OCI-LY7 (cell line): ENCODE results near the gene IL21R.

Experiments used
- EZH2phosphoT487 ChIP-seq: fragments of 200-600 bp; sonication (generic); IDR thresholded peaks from 2 replicates; pipeline ENCODE4 v1.6.1; 2018; ENCODE audit warnings: low read depth, borderline replicate concordance, mild to moderate bottlenecking, mixed run types, antibody characterized with exemption, low read length, moderate library complexity, mixed read lengths
- TF ChIP-seq, protein P1 (sequence below): fragments of 200-600 bp; sonication (generic); conservative IDR thresholded peaks from 2 replicates; pipeline ENCODE4 v1.5.1; 2014; ENCODE audit warnings: mild to moderate bottlenecking, antibody characterized with exemption, low read length, moderate library complexity, mixed read lengths

DNA sequence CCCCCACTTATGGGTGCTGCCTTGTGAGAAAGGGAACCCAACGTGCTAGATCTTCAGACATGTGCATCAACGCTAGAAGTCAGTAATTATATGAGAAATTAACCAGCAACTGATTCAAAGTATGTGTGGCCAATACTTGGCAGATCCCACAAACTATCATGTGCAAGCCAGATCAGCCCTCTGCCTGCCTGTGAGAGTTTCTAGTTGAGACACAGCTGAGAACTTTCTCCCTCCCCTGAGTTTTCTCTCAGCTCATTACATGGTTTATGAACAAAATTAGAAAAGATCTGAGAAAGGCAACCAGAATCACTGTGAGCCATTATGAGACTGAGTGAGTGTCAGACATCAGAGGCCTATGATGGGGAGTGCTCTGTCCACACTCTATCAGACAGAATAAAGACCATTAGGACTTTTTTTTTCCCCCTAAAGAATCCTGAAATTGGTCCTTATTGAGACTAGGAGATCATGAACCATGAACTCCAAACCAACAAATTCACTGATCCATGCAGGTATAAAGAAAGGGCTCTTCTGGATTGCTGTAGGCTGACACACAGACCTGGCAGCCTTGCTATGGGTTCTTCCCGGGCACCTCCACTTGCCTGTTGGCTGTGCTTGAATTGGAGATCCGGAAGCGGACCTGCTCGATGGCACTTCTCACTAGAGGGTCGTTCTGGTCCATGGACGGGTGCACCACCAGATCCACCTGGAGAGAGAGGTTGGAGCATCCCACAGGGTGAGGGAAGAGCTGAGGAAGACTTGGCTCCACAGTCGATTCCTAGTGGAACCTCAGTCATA lies 96.3 kb downstream of the IL21R start:
- TF ChIP-seq, protein P1, sequence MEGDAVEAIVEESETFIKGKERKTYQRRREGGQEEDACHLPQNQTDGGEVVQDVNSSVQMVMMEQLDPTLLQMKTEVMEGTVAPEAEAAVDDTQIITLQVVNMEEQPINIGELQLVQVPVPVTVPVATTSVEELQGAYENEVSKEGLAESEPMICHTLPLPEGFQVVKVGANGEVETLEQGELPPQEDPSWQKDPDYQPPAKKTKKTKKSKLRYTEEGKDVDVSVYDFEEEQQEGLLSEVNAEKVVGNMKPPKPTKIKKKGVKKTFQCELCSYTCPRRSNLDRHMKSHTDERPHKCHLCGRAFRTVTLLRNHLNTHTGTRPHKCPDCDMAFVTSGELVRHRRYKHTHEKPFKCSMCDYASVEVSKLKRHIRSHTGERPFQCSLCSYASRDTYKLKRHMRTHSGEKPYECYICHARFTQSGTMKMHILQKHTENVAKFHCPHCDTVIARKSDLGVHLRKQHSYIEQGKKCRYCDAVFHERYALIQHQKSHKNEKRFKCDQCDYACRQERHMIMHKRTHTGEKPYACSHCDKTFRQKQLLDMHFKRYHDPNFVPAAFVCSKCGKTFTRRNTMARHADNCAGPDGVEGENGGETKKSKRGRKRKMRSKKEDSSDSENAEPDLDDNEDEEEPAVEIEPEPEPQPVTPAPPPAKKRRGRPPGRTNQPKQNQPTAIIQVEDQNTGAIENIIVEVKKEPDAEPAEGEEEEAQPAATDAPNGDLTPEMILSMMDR, result no peak
- no peak for TF ChIP-seq EZH2phosphoT487
